Jurkat, Clone E6-1 (cell line): ENCODE results near the gene GABRR3.
A peak's percentile ranks its signal among the peaks of the same experiment; 100 is the strongest.
"Not testable (repeated sequence)": the region's sequence is repeated elsewhere in the genome, so short reads cannot be mapped to it uniquely, and the experiment has no call there.

Source experiments
- DNase-seq: peaks from one replicate; pipeline ENCODE4 v3.0.0-alpha.2; 2011; ENCODE audit warnings: low read depth, low spot score
- H3K4me3 ChIP-seq: 2 replicates; pipeline ENCODE4 v1.5.1; 2011; ENCODE audit warnings: mild to moderate bottlenecking, low read length, control low read depth, moderate library complexity

The GABRR3 gene

GRCh38 chr3:98025392-98025945, 9.6 kb downstream of the GABRR3 start:
- no peak for DNase-seq
- no peak overlapping the region for H3K4me3 ChIP-seq

- peak; percentile 62 for DNase-seq
- no peak overlapping the region for H3K4me3 ChIP-seq
Observed at GRCh38 chr3:98022978-98023820, 11.9 kb downstream of the GABRR3 start.

GRCh38 chr3:98021830-98022560, 13.1 kb downstream of the GABRR3 start:
- no peak for DNase-seq

GRCh38 chr3:98020412-98020811, 14.7 kb downstream of the GABRR3 start:
- no peak overlapping the region for H3K4me3 ChIP-seq
- no peak for DNase-seq

More at GRCh38 chr3:98021830-98022560, 13.1 kb downstream of the GABRR3 start:
- no peak overlapping the region for H3K4me3 ChIP-seq

- DNase-seq, result no peak
Observed at GRCh38 chr3:98018301-98018700, 16.8 kb downstream of the GABRR3 start.

GRCh38 chr3:98014268-98014585, 20.9 kb downstream of the GABRR3 start:
- DNase-seq, result no peak
- no peak overlapping the region for H3K4me3 ChIP-seq

More at GRCh38 chr3:98018301-98018700, 16.8 kb downstream of the GABRR3 start:
- no peak overlapping the region for H3K4me3 ChIP-seq

GRCh38 chr3:98013411-98014267, 21.5 kb downstream of the GABRR3 start:
- no peak overlapping the region for H3K4me3 ChIP-seq
- DNase-seq, result no peak

- no peak for DNase-seq
Observed at GRCh38 chr3:98012979-98013378, 22.1 kb downstream of the GABRR3 start.

GRCh38 chr3:98010883-98011449, 24.1 kb downstream of the GABRR3 start:
- DNase-seq, H3K4me3 ChIP-seq: not testable (repeated sequence)

More at GRCh38 chr3:98012979-98013378, 22.1 kb downstream of the GABRR3 start:
- no peak overlapping the region for H3K4me3 ChIP-seq

- DNase-seq, result no peak
- no peak overlapping the region for H3K4me3 ChIP-seq
Observed at GRCh38 chr3:98010194-98010882, 24.8 kb downstream of the GABRR3 start.

- DNase-seq, result no peak
- H3K4me3 ChIP-seq, result no peak overlapping the region
Observed at GRCh38 chr3:98008855-98009254, 26.3 kb downstream of the GABRR3 start.

GRCh38 chr3:98005438-98005837, 29.7 kb downstream of the GABRR3 start:
- no peak overlapping the region for H3K4me3 ChIP-seq
- DNase-seq, result no peak

GRCh38 chr3:98004721-98005120, 30.4 kb downstream of the GABRR3 start:
- no peak overlapping the region for H3K4me3 ChIP-seq
- no peak for DNase-seq

GRCh38 chr3:98003306-98003969, 31.7 kb downstream of the GABRR3 start:
- DNase-seq, result peak; percentile 21
- H3K4me3 ChIP-seq, result no peak overlapping the region

- H3K4me3 ChIP-seq, result no peak overlapping the region
- no peak for DNase-seq
Observed at GRCh38 chr3:98002717-98003116, 32.4 kb downstream of the GABRR3 start.

- DNase-seq, result no peak
- H3K4me3 ChIP-seq, result no peak overlapping the region
Observed at GRCh38 chr3:97999994-98000393, 35.1 kb downstream of the GABRR3 start.

GRCh38 chr3:97999103-97999502, 36.0 kb downstream of the GABRR3 start:
- no peak overlapping the region for H3K4me3 ChIP-seq
- DNase-seq, result no peak

GRCh38 chr3:97996988-97997387, 38.1 kb downstream of the GABRR3 start:
- no peak for DNase-seq
- H3K4me3 ChIP-seq, result no peak overlapping the region
